T-helper 2 cell treated with Interferon-gamma antibody and Interleukin-4, amounts not matched to agents 5 μg/mL and 100 μg/mL, for 36 hours (primary cell): Measurements from ENCODE around the gene UTP18.
"Not testable (repeated sequence)": the region's sequence is repeated elsewhere in the genome, so short reads cannot be mapped to it uniquely, and the experiment has no call there.

Experiments
- DNase-seq: peaks from one replicate; pipeline ENCODE4 v3.0.0; 2021; ENCODE audit warnings: low spot score
- H3K27ac Mint-ChIP-seq: one replicate; pipeline ENCODE4 v1.8.0; 2021; ENCODE audit warnings: mild to moderate bottlenecking, mixed read lengths
- H3K27me3 Mint-ChIP-seq: one replicate; pipeline ENCODE4 v1.8.0; 2021; ENCODE audit warnings: low read depth, mixed read lengths
- H3K36me3 Mint-ChIP-seq: one replicate; pipeline ENCODE4 v1.8.0; 2021; ENCODE audit warnings: low read depth, mixed read lengths
- H3K4me1 Mint-ChIP-seq: one replicate; pipeline ENCODE4 v1.8.0; 2021; ENCODE audit warnings: low read depth, mixed read lengths
- H3K4me3 Mint-ChIP-seq: one replicate; pipeline ENCODE4 v1.8.0; 2022; ENCODE audit warnings: mild to moderate bottlenecking, moderate library complexity, mixed read lengths
- H3K9me3 Mint-ChIP-seq: one replicate; pipeline ENCODE4 v1.8.0; 2021; ENCODE audit warnings: mixed read lengths

UTP18 gene

DNA sequence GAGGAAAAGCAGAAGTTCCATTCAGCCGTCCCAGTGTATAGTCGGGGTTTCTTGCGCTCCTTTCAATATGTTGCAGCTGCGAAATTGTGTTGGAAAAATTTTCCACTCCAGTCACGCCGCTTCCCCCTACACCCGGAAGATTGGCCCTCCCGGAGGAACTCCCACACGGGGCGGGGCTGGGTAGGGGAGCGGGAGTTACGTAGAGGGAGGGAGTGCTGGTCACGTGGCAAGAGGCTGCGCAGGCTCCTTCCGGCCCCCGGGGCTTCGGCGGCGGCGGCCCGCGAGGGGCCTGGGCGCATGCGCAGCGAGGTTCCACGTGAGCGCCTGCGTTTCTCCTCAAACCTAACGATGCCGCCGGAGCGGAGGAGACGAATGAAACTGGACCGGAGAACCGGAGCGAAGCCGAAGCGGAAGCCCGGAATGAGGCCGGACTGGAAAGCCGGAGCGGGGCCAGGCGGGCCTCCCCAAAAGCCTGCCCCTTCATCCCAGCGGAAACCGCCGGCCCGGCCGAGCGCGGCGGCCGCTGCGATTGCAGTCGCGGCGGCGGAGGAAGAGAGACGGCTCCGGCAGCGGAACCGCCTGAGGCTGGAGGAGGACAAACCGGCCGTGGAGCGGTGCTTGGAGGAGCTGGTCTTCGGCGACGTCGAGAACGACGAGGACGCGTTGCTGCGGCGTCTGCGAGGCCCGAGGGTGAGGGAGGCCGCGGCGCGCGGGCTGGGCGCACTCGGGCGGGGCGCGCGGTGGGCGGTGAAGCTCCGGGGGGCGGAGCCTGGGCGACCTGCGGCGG is at the start of gene UTP18:
Gene UTP18, plus strand, starts transcription at position 310 of the 787 bp plus-strand sequence. Its CDS starts 39 bp downstream, at position 349.
- peaks cover 37% of the 10 kb centered on the region for H3K36me3 Mint-ChIP-seq
- H3K27me3 Mint-ChIP-seq, result no peaks in the 10 kb centered on the region
- DNase-seq, result peak; percentile 95
- H3K9me3 Mint-ChIP-seq, result no peaks in the 10 kb centered on the region
- peak within 1 kb of the TSS; percentile 91 for H3K4me3 Mint-ChIP-seq
- peak within 1 kb of the TSS; percentile 97 for H3K27ac Mint-ChIP-seq
- peaks cover 50% of the 10 kb centered on the region for H3K4me1 Mint-ChIP-seq

GRCh38 chr17:51214920-51215319 is 45.4 kb upstream of the UTP18 start:
- no peak overlapping the region for H3K4me3 Mint-ChIP-seq
- peaks cover 4% of the 10 kb centered on the region for H3K4me1 Mint-ChIP-seq
- H3K27me3 Mint-ChIP-seq, result no peaks in the 10 kb centered on the region
- no peak for DNase-seq
- H3K9me3 Mint-ChIP-seq, result no peaks in the 10 kb centered on the region
- H3K27ac Mint-ChIP-seq, result no peak overlapping the region
- peaks cover 24% of the 10 kb centered on the region for H3K36me3 Mint-ChIP-seq

DNA sequence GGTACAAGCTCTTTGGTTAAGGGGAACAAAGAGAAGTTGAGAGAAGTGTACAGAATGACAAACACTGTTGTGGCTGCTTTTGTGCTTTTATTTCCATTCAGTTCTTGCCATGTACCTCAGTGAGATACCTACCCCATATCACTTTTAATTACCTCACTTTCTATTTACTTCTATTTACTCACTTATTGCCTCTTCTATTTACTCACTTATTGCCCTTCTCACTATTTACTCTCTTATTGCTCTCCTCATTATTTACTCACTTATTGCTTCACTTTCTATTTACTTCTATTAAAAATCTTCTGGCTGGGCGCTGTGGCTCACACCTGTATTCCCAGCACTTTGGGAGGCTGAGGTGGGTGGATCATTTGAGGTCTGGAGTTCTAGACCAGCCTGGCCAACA is 42.4 kb upstream of the UTP18 start:
- H3K27me3 Mint-ChIP-seq, result no peaks in the 10 kb centered on the region
- H3K4me1 Mint-ChIP-seq, result peaks cover 5% of the 10 kb centered on the region
- no peak overlapping the region for H3K4me3 Mint-ChIP-seq
- no peaks in the 10 kb centered on the region for H3K9me3 Mint-ChIP-seq
- peak overlapping the region; percentile 10 for H3K27ac Mint-ChIP-seq
- H3K36me3 Mint-ChIP-seq, result peaks cover 27% of the 10 kb centered on the region
- no peak for DNase-seq

DNA sequence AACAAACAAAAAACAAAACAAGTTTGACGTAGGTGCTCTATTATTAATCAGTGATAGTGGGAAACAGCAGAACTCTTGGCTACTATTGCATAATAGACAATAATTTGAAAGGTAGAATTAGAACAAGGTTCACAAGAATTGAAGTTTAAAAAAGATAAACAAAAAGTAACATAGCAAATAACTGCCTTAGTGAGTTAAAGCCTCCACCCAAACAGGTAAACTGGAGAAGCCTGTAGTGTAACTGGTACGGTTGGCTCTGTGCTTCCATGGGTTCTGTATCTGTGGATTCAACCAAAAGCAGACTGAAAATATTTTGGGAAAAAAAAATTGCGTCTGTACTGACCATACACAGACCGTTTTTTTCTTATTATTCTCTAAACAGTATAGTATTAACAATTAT is 39.0 kb upstream of the UTP18 start:
- H3K9me3 Mint-ChIP-seq, result no peaks in the 10 kb centered on the region
- H3K4me1 Mint-ChIP-seq, result peaks cover 17% of the 10 kb centered on the region
- no peak overlapping the region for H3K27ac Mint-ChIP-seq
- no peaks in the 10 kb centered on the region for H3K27me3 Mint-ChIP-seq
- H3K36me3 Mint-ChIP-seq, result peaks cover 35% of the 10 kb centered on the region
- DNase-seq, result no peak
- H3K4me3 Mint-ChIP-seq, result no peak overlapping the region

DNA sequence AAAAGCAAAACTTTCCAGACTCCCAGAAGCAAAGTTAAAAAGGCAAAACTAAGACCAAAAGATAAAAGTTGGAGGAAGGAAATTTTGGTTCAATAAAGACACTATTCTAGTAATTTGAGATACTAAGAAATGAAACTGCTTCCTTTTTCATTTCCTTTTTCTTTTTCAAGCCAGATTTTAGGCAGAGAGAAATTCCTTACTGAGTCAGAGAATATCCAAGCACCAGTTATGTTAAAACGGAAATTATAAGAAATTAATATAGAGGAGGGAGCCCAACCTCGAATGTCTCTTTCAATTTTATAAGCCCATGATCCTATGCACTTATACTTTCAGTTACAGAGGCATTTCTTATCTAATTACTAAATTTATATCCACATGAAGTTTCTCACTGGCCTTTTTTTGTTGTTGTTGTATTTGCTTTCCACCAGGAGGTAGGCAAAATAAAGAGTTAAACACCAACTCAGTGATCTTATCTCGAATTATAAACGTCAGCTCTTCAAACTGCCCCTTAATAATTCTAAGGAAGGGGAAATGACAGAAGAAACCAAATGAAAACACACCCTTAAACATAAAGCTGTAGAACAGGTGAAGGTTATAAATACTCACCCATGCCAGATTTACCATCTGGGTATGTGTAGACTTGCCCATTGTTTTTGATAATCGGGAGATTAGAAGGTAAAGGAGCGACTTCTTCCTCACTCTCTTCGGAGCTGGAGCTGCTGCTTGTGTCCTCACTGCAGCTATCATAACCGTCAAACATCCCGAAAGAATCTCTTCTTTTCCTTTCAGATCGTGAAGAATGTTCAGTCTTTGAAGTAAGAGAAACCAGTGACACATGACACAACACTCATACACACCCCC is 35.7 kb upstream of the UTP18 start:
- no peak for DNase-seq
- Mint-ChIP-seq H3K4me3 (peak overlapping the region; percentile 27), H3K27ac (peak overlapping the region; percentile 11), H3K4me1 (peaks cover 25% of the 10 kb centered on the region), H3K9me3 (no peaks in the 10 kb centered on the region), H3K36me3 (peaks cover 29% of the 10 kb centered on the region), H3K27me3 (no peaks in the 10 kb centered on the region)

GRCh38 chr17:51225523-51225922 is 34.8 kb upstream of the UTP18 start:
- not testable (repeated sequence) for H3K27ac Mint-ChIP-seq
- peaks cover 23% of the 10 kb centered on the region for H3K36me3 Mint-ChIP-seq

GRCh38 chr17:51228161-51228560 is 32.2 kb upstream of the UTP18 start:
- Mint-ChIP-seq H3K9me3 (no peaks in the 10 kb centered on the region), H3K4me1 (peaks cover 35% of the 10 kb centered on the region), H3K4me3 (no peak overlapping the region)

More at GRCh38 chr17:51225523-51225922, 34.8 kb upstream of the UTP18 start:
- H3K4me1 Mint-ChIP-seq, result peaks cover 30% of the 10 kb centered on the region
- not testable (repeated sequence) for H3K9me3 Mint-ChIP-seq, H3K4me3 Mint-ChIP-seq, H3K27me3 Mint-ChIP-seq, DNase-seq

GRCh38 chr17:51229889-51230288 is 30.5 kb upstream of the UTP18 start:
- H3K27ac Mint-ChIP-seq, result no peak overlapping the region
- no peaks in the 10 kb centered on the region for H3K9me3 Mint-ChIP-seq
- H3K4me1 Mint-ChIP-seq, result peaks cover 27% of the 10 kb centered on the region
- peaks cover 5% of the 10 kb centered on the region for H3K36me3 Mint-ChIP-seq
- DNase-seq, result no peak
- H3K27me3 Mint-ChIP-seq, result no peaks in the 10 kb centered on the region
- H3K4me3 Mint-ChIP-seq, result no peak overlapping the region

More at GRCh38 chr17:51228161-51228560, 32.2 kb upstream of the UTP18 start:
- H3K36me3 Mint-ChIP-seq, result peaks cover 14% of the 10 kb centered on the region
- no peaks in the 10 kb centered on the region for H3K27me3 Mint-ChIP-seq
- DNase-seq, result no peak
- no peak overlapping the region for H3K27ac Mint-ChIP-seq

- Mint-ChIP-seq H3K4me1 (peaks cover 25% of the 10 kb centered on the region), H3K9me3 (no peaks in the 10 kb centered on the region), H3K4me3 (no peak overlapping the region), H3K27ac (peak overlapping the region; percentile 31), H3K36me3 (peaks cover 3% of the 10 kb centered on the region), H3K27me3 (no peaks in the 10 kb centered on the region)
- no peak for DNase-seq
These were observed 30.0 kb upstream of the UTP18 start for GRCh38 chr17:51230306-51230705.

DNA sequence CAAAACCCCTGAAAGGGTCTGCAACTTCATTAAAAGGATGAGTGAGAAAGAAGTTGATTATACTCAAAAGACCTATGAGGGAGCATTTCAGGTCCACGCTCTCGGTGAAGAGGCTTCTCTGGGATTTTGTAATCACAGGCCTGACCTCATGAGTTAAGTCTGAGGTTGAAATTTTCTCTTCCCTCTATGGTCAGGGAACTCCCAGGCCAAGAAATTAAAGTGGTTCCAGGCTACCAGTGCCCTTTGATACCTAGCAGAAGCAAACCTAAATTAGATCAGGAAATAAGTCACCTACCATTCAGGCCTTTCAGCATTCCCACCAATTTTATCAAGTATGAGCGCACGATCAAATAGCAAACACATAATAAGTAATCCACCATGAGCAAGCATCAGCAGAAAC is 28.3 kb upstream of the UTP18 start:
- Mint-ChIP-seq H3K27me3 (no peaks in the 10 kb centered on the region), H3K4me1 (peaks cover 25% of the 10 kb centered on the region), H3K27ac (no peak overlapping the region), H3K36me3 (peaks cover 3% of the 10 kb centered on the region), H3K4me3 (no peak overlapping the region), H3K9me3 (no peaks in the 10 kb centered on the region)
- DNase-seq, result no peak

DNA sequence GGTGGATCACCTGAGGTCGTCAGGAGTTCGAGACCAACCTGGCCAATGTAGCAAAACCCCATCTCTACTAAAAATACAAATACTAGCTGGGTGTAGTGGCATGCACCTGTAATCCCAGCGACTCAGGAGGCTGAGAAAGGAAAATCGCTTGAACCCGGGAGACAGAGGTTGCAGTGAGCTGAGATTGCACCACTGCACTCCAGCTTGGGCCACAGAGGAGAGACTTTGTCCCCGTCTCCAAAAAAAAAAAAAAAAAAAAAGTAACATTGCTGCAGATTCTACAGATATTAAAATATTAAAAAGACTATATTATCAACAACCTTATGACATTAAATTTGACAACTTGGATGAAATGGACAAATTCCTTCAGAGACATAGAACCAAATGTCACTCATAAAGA is 26.2 kb upstream of the UTP18 start:
- no peak overlapping the region for H3K27ac Mint-ChIP-seq
- peaks cover 35% of the 10 kb centered on the region for H3K4me1 Mint-ChIP-seq
- DNase-seq, result no peak
- H3K36me3 Mint-ChIP-seq, result peaks cover 4% of the 10 kb centered on the region
- no peaks in the 10 kb centered on the region for H3K9me3 Mint-ChIP-seq
- no peak overlapping the region for H3K4me3 Mint-ChIP-seq
- H3K27me3 Mint-ChIP-seq, result no peaks in the 10 kb centered on the region

GRCh38 chr17:51238255-51238887 is 22.0 kb upstream of the UTP18 start:
- H3K4me3 Mint-ChIP-seq, result peak overlapping the region; percentile 68
- H3K4me1 Mint-ChIP-seq, result peaks cover 28% of the 10 kb centered on the region
- H3K36me3 Mint-ChIP-seq, result peaks cover 3% of the 10 kb centered on the region
- H3K9me3 Mint-ChIP-seq, result no peaks in the 10 kb centered on the region
- DNase-seq, result no peak
- H3K27ac Mint-ChIP-seq, result peak overlapping the region; percentile 59
- no peaks in the 10 kb centered on the region for H3K27me3 Mint-ChIP-seq

DNA sequence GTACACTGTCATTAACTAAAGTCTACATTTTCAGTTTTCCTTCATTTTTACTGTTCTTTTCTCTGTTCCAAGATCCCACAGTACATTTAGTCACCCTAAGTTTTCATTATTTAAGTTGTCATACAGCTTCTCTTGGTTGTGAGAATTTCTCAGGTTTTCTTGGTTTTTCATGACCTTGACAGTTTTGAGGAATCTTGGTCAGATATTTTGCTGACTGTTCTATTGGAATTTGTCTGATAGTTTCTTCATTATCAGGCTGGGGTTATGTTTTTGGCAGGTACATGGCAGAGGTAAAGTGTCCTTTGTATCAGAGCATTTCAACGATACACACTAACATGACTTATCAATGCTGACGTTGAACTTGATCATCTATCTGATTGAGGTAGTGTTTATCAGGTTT is 20.1 kb upstream of the UTP18 start:
- H3K4me1 Mint-ChIP-seq, result peaks cover 31% of the 10 kb centered on the region
- H3K27me3 Mint-ChIP-seq, result no peaks in the 10 kb centered on the region
- no peak overlapping the region for H3K27ac Mint-ChIP-seq
- no peaks in the 10 kb centered on the region for H3K9me3 Mint-ChIP-seq
- DNase-seq, result no peak
- no peak overlapping the region for H3K4me3 Mint-ChIP-seq
- H3K36me3 Mint-ChIP-seq, result peaks cover 2% of the 10 kb centered on the region

DNA sequence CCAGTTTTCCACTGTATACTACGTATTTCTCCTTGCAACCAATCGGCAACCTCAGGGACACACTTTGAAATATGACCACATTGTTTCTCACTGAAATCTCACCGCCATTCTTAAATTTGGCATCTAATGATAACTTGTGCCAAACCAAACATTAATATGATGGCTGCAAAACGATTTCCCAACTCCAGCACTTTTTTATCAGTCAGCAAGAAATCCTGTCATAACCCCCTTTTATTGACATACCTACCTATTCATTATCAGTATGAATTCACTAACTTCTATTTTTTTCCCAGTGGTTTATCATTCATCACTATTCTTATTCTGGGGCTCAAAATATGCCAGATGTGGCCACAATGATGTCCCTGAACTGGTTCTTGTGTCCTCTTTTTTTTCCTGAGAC is 16.3 kb upstream of the UTP18 start:
- Mint-ChIP-seq H3K27me3 (no peaks in the 10 kb centered on the region), H3K4me1 (peaks cover 14% of the 10 kb centered on the region), H3K9me3 (no peaks in the 10 kb centered on the region), H3K36me3 (peaks cover 3% of the 10 kb centered on the region), H3K27ac (no peak overlapping the region), H3K4me3 (no peak overlapping the region)
- DNase-seq, result no peak
